Hepatocyte (in vitro differentiated cells): ENCODE measurements around the gene TCTA. TPM values are rescaled to one million over a fixed set of nuclear protein-coding genes. Genes with fewer than 3 reads are reported as not detected.

Experiments
- DNase-seq: peaks from one replicate; pipeline ENCODE4 v3.0.0-alpha.2; 2016; ENCODE audit warnings: low spot score
- H2AFZ ChIP-seq: fragments of 200-600 bp; sonication (generic); 2 replicates; pipeline ENCODE4 v1.6.0; 2016; ENCODE audit warnings: antibody characterized with exemption, mild to moderate bottlenecking
- H3K27ac ChIP-seq: fragments of 200-600 bp; sonication (generic); 2 replicates; pipeline ENCODE4 v1.5.1; 2016; ENCODE audit warnings: mild to moderate bottlenecking
- H3K27me3 ChIP-seq: fragments of 200-600 bp; sonication (generic); 2 replicates; pipeline ENCODE4 v1.6.1; 2016
- H3K36me3 ChIP-seq: fragments of 200-600 bp; sonication (generic); replicated peaks from 2 replicates; pipeline ENCODE4 v1.5.1; 2016; ENCODE audit warnings: low read depth; ENCODE audit not compliant: insufficient read depth
- H3K4me1 ChIP-seq: fragments of 200-600 bp; sonication (generic); 2 replicates; pipeline ENCODE4 v1.5.1; 2016; ENCODE audit warnings: mild to moderate bottlenecking, moderate library complexity; ENCODE audit not compliant: insufficient read depth
- H3K4me2 ChIP-seq: fragments of 200-600 bp; sonication (generic); 2 replicates; pipeline ENCODE4 v1.6.0; 2016
- H3K4me3 ChIP-seq: fragments of 200-600 bp; sonication (generic); 2 replicates; pipeline ENCODE4 v1.5.1; 2016; ENCODE audit warnings: mild to moderate bottlenecking
- H3K79me2 ChIP-seq: fragments of 200-600 bp; sonication (generic); 2 replicates; pipeline ENCODE4 v1.6.0; 2017; ENCODE audit warnings: mild to moderate bottlenecking
- H3K9me2 ChIP-seq: fragments of 200-600 bp; sonication (generic); replicated peaks from 2 replicates; pipeline ENCODE4 v1.6.0; 2017; ENCODE audit warnings: mild to moderate bottlenecking; ENCODE audit not compliant: insufficient read depth
- H3K9me3 ChIP-seq: fragments of 200-600 bp; sonication (generic); 2 replicates; pipeline ENCODE4 v1.5.1; 2016; ENCODE audit warnings: low read depth, mild to moderate bottlenecking
- H4K20me1 ChIP-seq: fragments of 200-600 bp; sonication (generic); 2 replicates; pipeline ENCODE4 v1.6.0; 2016; ENCODE audit warnings: mild to moderate bottlenecking; ENCODE audit not compliant: insufficient read depth, poor library complexity, severe bottlenecking
- EZH2 ChIP-seq: fragments of 200-600 bp; sonication (generic); IDR thresholded peaks from 2 replicates; pipeline ENCODE4 v1.6.1; 2016; ENCODE audit warnings: antibody characterized with exemption, mild to moderate bottlenecking, borderline replicate concordance
- EZH2phosphoT487 ChIP-seq: fragments of 200-600 bp; sonication (generic); IDR thresholded peaks from one replicate; pipeline ENCODE4 v1.6.1; 2018; ENCODE audit warnings: antibody characterized with exemption, mild to moderate bottlenecking, low read depth, moderate library complexity; ENCODE audit not compliant: unreplicated experiment, severe bottlenecking
- WGBS: methylation state at CpG from one replicate; pipeline ENCODE4 v1.1.6; 2016; ENCODE audit warnings: low lambda C conversion rate; ENCODE audit errors: missing lambda C conversion rate; 5-methylcytosine and 5-hydroxymethylcytosine counted together
- polyA plus RNA-seq: library from polyadenylated mRNA; unstranded; fragments of >200 nt; fragmentation: Nextera tagmentation; extraction: Ambion mirVana; gene quantifications from 2 replicates; pipeline ENCODE4 v1.2.1, GENCODE V29; 2016
- total RNA-seq: library from RNA; depleted of rRNA; stranded (reverse); fragments of >200 nt; gene quantifications from 2 replicates; pipeline ENCODE4 v1.2.3, GENCODE V29; 2014
- TF ChIP-seq, protein P1 (sequence below): fragments of 200-600 bp; sonication (generic); IDR thresholded peaks from 2 replicates; pipeline ENCODE4 v1.5.1; 2016; ENCODE audit warnings: antibody characterized with exemption, mild to moderate bottlenecking; ENCODE audit not compliant: poor library complexity

TCTA gene
- total and polyA plus RNA-seq, 2 experiments from 2014 or later, result 20.9 to 31.6 TPM

DNA sequence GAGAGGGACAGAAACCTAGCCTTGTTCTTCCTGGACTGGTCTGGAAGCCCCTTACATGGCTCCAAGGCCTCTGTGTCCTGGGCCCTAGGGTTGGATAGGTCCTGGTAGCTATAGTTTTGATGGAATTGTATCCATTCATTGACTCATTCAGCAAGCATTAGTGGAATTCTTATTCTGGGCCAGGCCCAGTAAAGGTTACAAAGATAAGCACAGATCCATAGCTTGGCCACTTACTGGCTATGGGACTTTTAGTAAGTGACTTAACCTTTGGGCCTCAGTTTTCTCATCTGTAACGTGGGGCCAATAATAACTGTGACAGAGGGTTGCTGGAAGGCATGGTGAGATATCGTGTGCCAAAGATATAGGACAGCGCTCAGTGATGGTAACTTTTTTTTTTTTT is 44.2 kb downstream of the TCTA start:
- TF ChIP-seq EZH2 (no peak), EZH2phosphoT487 (no peak)
- TF ChIP-seq, protein P1, sequence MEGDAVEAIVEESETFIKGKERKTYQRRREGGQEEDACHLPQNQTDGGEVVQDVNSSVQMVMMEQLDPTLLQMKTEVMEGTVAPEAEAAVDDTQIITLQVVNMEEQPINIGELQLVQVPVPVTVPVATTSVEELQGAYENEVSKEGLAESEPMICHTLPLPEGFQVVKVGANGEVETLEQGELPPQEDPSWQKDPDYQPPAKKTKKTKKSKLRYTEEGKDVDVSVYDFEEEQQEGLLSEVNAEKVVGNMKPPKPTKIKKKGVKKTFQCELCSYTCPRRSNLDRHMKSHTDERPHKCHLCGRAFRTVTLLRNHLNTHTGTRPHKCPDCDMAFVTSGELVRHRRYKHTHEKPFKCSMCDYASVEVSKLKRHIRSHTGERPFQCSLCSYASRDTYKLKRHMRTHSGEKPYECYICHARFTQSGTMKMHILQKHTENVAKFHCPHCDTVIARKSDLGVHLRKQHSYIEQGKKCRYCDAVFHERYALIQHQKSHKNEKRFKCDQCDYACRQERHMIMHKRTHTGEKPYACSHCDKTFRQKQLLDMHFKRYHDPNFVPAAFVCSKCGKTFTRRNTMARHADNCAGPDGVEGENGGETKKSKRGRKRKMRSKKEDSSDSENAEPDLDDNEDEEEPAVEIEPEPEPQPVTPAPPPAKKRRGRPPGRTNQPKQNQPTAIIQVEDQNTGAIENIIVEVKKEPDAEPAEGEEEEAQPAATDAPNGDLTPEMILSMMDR, result no peak
- no peaks in the 10 kb centered on the region for H3K9me3 ChIP-seq
- no peaks in the 10 kb centered on the region for H3K36me3 ChIP-seq
- no peak overlapping the region for H3K27ac ChIP-seq
- H3K9me2 ChIP-seq, result no peaks in the 10 kb centered on the region
- no peaks in the 10 kb centered on the region for H4K20me1 ChIP-seq
- no peak overlapping the region for H3K4me2 ChIP-seq
- no peak overlapping the region for H2AFZ ChIP-seq
- WGBS, result 84% methylated on average over 3 of the region's 3 CpGs
- H3K4me1 ChIP-seq, result peaks cover 24% of the 10 kb centered on the region
- no peaks in the 10 kb centered on the region for H3K27me3 ChIP-seq
- no peak overlapping the region for H3K4me3 ChIP-seq
- no peaks in the 10 kb centered on the region for H3K79me2 ChIP-seq
- no peak for DNase-seq

DNA sequence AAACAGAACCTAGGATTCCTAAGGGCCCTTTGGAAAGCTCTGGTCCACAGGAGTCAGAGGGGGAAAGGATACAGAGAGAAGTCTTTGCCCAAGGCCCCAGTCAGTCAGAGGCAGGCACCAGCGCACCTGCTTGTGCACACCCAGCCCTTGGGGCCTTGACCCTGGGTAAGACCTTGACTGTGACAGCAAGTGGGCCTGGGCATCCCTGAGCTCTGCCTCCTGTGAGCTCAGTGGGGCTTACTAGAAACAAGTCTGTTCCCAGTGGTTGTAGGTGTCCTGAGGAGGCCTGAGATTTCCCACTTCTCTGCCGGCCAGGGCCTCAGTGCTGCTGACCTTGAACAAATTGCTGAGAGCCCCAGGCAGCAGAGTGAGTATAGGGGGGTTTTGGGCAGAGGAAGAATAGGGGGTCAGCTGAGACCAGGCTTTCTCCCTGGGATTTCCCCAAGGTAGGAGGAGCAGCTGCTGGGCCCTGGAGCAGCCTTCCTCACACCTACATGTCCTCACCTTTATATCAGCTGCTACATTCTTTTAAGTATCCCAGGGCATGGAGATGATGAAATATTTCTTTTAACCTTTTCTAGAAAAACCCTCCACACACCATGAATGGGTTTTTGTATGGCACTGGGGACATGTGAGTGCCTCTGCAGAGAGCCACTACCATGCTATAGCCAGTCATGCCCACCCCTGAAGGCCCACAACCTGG is 48.1 kb downstream of the TCTA start:
- Histone ChIP-seq H3K27ac (peak overlapping the region; percentile 88), H3K4me1 (peaks cover 36% of the 10 kb centered on the region), H3K4me2 (no peak overlapping the region), H4K20me1 (no peaks in the 10 kb centered on the region), H3K27me3 (no peaks in the 10 kb centered on the region), H3K79me2 (no peaks in the 10 kb centered on the region), H3K4me3 (no peak overlapping the region), H2AFZ (no peak overlapping the region), H3K9me2 (no peaks in the 10 kb centered on the region), H3K36me3 (no peaks in the 10 kb centered on the region), H3K9me3 (no peaks in the 10 kb centered on the region)
- WGBS, result 67% methylated on average over 2 of the region's 2 CpGs
- DNase-seq, result no peak
- TF ChIP-seq, protein P1, result no peak
- no peak for TF ChIP-seq EZH2phosphoT487
- no peak for TF ChIP-seq EZH2

DNA sequence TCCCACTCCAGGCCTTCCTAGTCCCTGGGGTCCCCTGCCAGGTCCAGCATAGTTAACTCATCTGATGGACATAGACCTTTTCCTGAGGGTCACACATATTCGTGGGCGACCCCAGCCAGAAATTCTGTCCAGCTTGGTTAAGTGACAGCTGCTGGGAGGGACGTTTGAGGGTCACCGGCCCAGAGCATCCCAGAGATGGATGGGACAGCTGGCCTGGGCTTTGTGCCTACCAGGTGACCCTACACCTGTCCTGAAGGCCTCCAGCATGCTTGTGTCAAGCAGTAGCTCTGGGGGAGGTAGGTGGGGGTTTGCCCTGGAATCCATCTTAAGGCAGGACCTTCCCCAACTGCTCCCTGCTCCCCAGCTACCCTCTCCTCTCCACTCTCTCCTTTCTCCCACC is 48.7 kb downstream of the TCTA start:
- no peaks in the 10 kb centered on the region for H3K9me2 ChIP-seq
- H3K9me3 ChIP-seq, result no peaks in the 10 kb centered on the region
- H3K4me1 ChIP-seq, result peaks cover 42% of the 10 kb centered on the region
- no peak overlapping the region for H2AFZ ChIP-seq
- H3K36me3 ChIP-seq, result no peaks in the 10 kb centered on the region
- peak overlapping the region; percentile 88 for H3K27ac ChIP-seq
- H3K4me2 ChIP-seq, result no peak overlapping the region
- no peaks in the 10 kb centered on the region for H3K27me3 ChIP-seq
- WGBS, result 87% methylated on average over 4 of the region's 4 CpGs
- H3K79me2 ChIP-seq, result no peaks in the 10 kb centered on the region
- DNase-seq, result no peak
- H4K20me1 ChIP-seq, result no peaks in the 10 kb centered on the region
- H3K4me3 ChIP-seq, result no peak overlapping the region
- TF ChIP-seq, protein P1, result no peak
- TF ChIP-seq EZH2 (no peak), EZH2phosphoT487 (no peak)
